Fibroblast of the conjunctiva (primary cell): ENCODE measurements around the gene DGCR8.

ENCODE experiments used
- DNase-seq: peaks from one replicate; pipeline ENCODE4 v3.0.0-alpha.2; 2010; ENCODE audit warnings: low read depth

The DGCR8 gene

GRCh38 chr22:20109411-20110358, 29.6 kb downstream of the DGCR8 start:
- DNase-seq = no peak

- no peak for DNase-seq
These were observed 30.4 kb downstream of the DGCR8 start for GRCh38 chr22:20110359-20110985.

- DNase-seq = no peak
These were observed 31.1 kb downstream of the DGCR8 start for GRCh38 chr22:20111045-20111688.

GRCh38 chr22:20111689-20112622, 31.9 kb downstream of the DGCR8 start:
- no peak for DNase-seq

- no peak for DNase-seq
These were observed 32.8 kb downstream of the DGCR8 start for GRCh38 chr22:20112623-20113511.

GRCh38 chr22:20113551-20114310, 33.7 kb downstream of the DGCR8 start:
- DNase-seq = no peak

GRCh38 chr22:20114506-20115475, 34.8 kb downstream of the DGCR8 start:
- no peak for DNase-seq

- DNase-seq = no peak
These were observed 35.8 kb downstream of the DGCR8 start, which contains the start of gene RANBP1 for GRCh38 chr22:20115691-20116375. RANBP1 (plus strand) TSS chr22:20116104; CDS start chr22:20116185, 81 bp downstream.

GRCh38 chr22:20116376-20116950, 36.4 kb downstream of the DGCR8 start:
- no peak for DNase-seq

- DNase-seq = peak; percentile 95
These were observed 37.1 kb downstream of the DGCR8 start, which contains the start of gene TRMT2A for GRCh38 chr22:20116951-20117632. TRMT2A (minus strand) TSS chr22:20117226; CDS start chr22:20116906, 320 bp downstream.

GRCh38 chr22:20117633-20118299, 37.7 kb downstream of the DGCR8 start:
- DNase-seq = no peak

- DNase-seq = no peak
These were observed 38.4 kb downstream of the DGCR8 start for GRCh38 chr22:20118300-20119020.

- no peak for DNase-seq
These were observed 41.9 kb downstream of the DGCR8 start for GRCh38 chr22:20121856-20122415.

GRCh38 chr22:20123366-20124082, 43.5 kb downstream of the DGCR8 start:
- DNase-seq = no peak
